Stimulated activated effector memory CD8-positive, alpha-beta T cell treated with anti-CD3 and anti-CD28 coated beads, Interleukin-12 subunit alpha, Interleukin-12 subunit beta, amount 100 ng/mL, for 72 hours (primary cell): ENCODE data around the gene DDIT3.

Source experiments
- ATAC-seq: fragments of 150-1000 bp; cut with Tn5 transposase; 2 replicates; pipeline ENCODE4 v1.10.0; 2021
- DNase-seq, 2 donors: peaks; one replicate each; pipeline ENCODE4 v3.0.0; 2021 to 2022; ENCODE audit warnings: low spot score in 2 of 2
- H3K27ac Mint-ChIP-seq: one replicate; pipeline ENCODE4 v1.8.0; 2022; ENCODE audit warnings: mild to moderate bottlenecking, mixed read lengths
- H3K36me3 Mint-ChIP-seq: one replicate; pipeline ENCODE4 v1.8.0; 2022; ENCODE audit warnings: mild to moderate bottlenecking, mixed read lengths
- H3K4me1 Mint-ChIP-seq: one replicate; pipeline ENCODE4 v1.8.0; 2022; ENCODE audit warnings: mixed read lengths
- H3K4me3 Mint-ChIP-seq: one replicate; pipeline ENCODE4 v1.8.0; 2022; ENCODE audit warnings: mild to moderate bottlenecking, mixed read lengths
- H3K9me3 Mint-ChIP-seq: one replicate; pipeline ENCODE4 v1.8.0; 2022; ENCODE audit warnings: mixed read lengths

Gene DDIT3

DNA sequence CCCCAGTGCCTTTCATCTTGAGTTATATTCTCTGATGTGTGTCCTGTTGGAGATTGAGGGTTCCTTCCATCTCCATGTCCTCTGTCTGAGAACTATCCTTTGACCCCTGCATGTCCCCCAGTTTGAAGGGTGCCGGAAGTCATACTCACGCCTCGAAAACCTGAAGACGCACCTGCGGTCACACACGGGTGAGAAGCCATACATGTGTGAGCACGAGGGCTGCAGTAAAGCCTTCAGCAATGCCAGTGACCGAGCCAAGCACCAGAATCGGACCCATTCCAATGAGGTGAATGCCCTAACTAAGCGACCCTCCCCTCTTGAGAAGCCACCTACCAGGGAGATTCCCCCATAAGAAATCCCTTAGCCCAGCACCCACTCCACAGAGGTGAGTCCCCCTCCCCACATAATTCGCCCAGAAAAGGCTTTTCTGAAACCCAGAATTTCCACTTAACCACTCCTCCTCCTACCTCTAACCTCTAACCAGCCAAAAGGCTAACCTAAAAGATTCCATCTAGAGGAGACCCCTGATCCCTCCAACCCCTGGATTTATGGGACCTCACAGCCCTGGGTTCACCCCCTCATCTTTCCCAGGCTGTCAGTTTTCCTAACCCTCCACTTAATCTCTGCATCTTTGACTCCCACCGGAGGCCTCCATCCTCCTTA lies 53.0 kb downstream of the DDIT3 start:
- DNase-seq (no peak), ATAC-seq (no peak)
- H3K9me3 Mint-ChIP-seq, result no peaks in the 10 kb centered on the region
- H3K36me3 Mint-ChIP-seq, result peaks cover 71% of the 10 kb centered on the region
- no peak overlapping the region for H3K4me3 Mint-ChIP-seq
- H3K27ac Mint-ChIP-seq, result peak overlapping the region; percentile 26
- H3K4me1 Mint-ChIP-seq, result peaks cover 48% of the 10 kb centered on the region
